SK-N-SH treated with all-trans-retinoic acid at 6 μM for 48 hours (cell line): ENCODE results near the gene RFC2.

Experiments used
- ARNTL ChIP-seq: fragments of 450-650 bp; formaldehyde crosslinking; IDR thresholded peaks from 2 replicates; pipeline ENCODE4 v1.5.0; 2020; ENCODE audit warnings: low read depth, mild to moderate bottlenecking, moderate library complexity, borderline replicate concordance
- BACH2 ChIP-seq: fragments of 250-450 bp; sonication (Bioruptor Pico); IDR thresholded peaks from 2 replicates; pipeline ENCODE4 v1.9.0; 2021; ENCODE audit warnings: mild to moderate bottlenecking, borderline replicate concordance
- CREB5 ChIP-seq: fragments of 250-450 bp; sonication (Bioruptor Pico); IDR thresholded peaks from 2 replicates; pipeline ENCODE4 v1.5.1; 2020; ENCODE audit warnings: low read depth, mild to moderate bottlenecking, moderate library complexity
- CSDC2 ChIP-seq: fragments of 250-450 bp; sonication (Bioruptor Pico); IDR thresholded peaks from 2 replicates; pipeline ENCODE4 v1.5.0; 2020; ENCODE audit warnings: mild to moderate bottlenecking, moderate library complexity
- PATZ1 ChIP-seq: fragments of 250-450 bp; sonication (Bioruptor Pico); IDR thresholded peaks from 2 replicates; pipeline ENCODE4 v1.8.0; 2020; ENCODE audit warnings: mild to moderate bottlenecking, moderate library complexity, borderline replicate concordance
- PPARA ChIP-seq: fragments of 250-450 bp; sonication (Bioruptor Pico); IDR thresholded peaks from 2 replicates; pipeline ENCODE4 v1.5.0; 2020; ENCODE audit warnings: mild to moderate bottlenecking, borderline replicate concordance
- ZFP3 ChIP-seq: fragments of 250-450 bp; sonication (Bioruptor Pico); IDR thresholded peaks from 2 replicates; pipeline ENCODE4 v1.5.0; 2020; ENCODE audit warnings: mild to moderate bottlenecking, moderate library complexity

GRCh38 chr7:74254858-74255379 is 720 bp upstream of the RFC2 start:
- TF ChIP-seq BACH2 (CRISPR knock-in tag) (no peak), CSDC2 (no peak), PPARA (CRISPR knock-in tag) (no peak), CREB5 (CRISPR knock-in tag) (no peak), ZFP3 (CRISPR knock-in tag) (no peak), ARNTL (CRISPR knock-in tag) (no peak), PATZ1 (no peak)
